Cardiac septum (tissue), 1 donor: ENCODE results near the gene PARD6G. TPM values are rescaled to one million over a fixed set of nuclear protein-coding genes. Genes with fewer than 3 reads are reported as not detected.
"Not testable (repeated sequence)": the region's sequence is repeated elsewhere in the genome, so short reads cannot be mapped to it uniquely, and the experiment has no call there.

Experiments used
- DNase-seq: peaks from one replicate; pipeline ENCODE4 v3.0.0-alpha.2; 2020; ENCODE audit warnings: low spot score
- intact Hi-C: fragments of 100-400 bp; cut with DNase I; formaldehyde crosslinking; loops from one replicate; pipeline ENCODE4 v1.14.0; 2022
- total RNA-seq: library from RNA; stranded (reverse); fragmentation: NEBNext Ultra II Directional; extraction: Animal tissue kit (Norgen Biotek cat#: 25700); gene quantifications from one replicate; pipeline ENCODE4 v1.2.1, GENCODE V29; 2021
- donor health status: DM: no; HTN: no; CAD: no.

PARD6G gene
- total RNA-seq, 1 donor from 2014 or later: 1.3 TPM

DNA sequence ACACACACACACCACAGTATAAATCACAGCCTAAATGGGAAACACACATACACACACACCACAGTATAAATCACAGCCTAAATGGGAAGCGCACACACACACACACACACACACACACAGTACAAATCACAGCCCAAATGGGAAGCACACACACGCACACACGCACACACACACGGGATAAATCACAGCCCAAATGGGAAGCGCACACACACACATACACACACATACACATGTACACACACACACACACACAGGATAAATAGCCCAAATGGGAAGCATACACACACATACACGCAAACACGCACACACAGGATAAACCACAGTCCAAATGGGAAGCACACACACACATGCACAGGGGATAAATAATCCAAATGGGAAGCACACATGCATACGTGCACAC is 70.2 kb downstream of the PARD6G start:
- intact Hi-C loops: no loop called here
- DNase-seq: no peak

- DNase-seq: no peak
- intact Hi-C loops: no loop called here
Measured at GRCh38 chr18:80176334-80177073, 70.8 kb downstream of the PARD6G start.

GRCh38 chr18:80175451-80176204 is 71.7 kb downstream of the PARD6G start:
- intact Hi-C loops: no loop called here
- no peak for DNase-seq

DNA sequence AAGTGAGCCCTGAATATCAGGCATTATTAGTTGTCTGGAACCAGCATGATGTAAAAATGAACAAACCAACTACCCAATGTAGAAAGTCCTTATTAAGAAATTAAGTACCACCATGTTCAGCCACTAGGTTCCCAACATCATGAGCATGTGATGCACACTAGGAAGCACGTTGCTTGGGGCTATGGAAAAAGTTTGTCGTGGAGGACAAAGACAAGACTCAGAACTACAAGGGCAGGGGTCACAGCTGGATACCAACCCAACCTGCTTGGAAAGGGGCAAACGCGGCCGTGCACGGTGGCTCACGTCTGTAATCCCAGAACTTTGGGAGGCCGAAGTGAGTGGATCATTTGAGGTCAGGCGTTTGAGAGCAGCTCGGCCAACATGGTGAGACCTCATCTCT is 74.3 kb downstream of the PARD6G start:
- intact Hi-C loops: no loop called here
- DNase-seq: no peak

GRCh38 chr18:80172056-80172455 is 75.3 kb downstream of the PARD6G start:
- intact Hi-C loops: no loop called here
- DNase-seq: no peak

DNA sequence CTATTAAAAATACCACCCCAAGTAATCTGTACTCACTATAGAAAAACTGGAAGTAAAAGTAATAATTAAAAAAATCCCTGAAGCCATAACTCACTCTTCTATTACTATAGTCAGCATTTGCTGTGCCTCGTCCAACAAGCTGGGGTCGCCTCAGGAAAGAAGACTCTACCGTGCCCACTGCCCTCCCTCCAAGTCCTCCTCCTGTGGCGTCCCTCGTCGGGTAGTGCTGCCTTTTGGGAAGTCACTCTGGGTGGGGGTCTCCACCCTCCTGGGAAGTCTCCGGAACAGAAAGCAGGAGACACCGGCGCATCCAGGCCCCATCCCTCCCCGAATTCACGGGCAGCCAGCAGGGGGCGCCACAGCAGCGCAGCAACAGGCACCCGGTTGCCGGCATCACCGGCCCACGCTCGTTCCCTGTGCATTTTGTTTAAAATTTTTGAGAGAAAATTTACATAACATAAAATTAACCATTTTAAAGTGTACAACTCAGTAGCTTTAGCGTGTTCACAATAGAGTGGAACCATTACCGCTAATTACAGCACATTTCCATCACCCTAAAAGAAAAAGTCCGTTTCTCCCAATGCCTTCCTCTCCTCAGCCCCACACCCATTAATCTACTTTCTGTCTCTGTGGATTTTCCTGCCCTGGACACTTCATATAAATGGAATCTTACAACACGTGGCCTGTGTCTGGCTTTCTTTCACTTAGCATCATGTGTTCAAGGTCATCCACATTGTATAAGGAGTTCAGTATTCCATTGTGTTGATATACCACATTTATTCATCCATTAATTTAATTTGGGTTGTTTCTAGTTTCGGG is 76.1 kb downstream of the PARD6G start:
- DNase-seq: no peak

DNA sequence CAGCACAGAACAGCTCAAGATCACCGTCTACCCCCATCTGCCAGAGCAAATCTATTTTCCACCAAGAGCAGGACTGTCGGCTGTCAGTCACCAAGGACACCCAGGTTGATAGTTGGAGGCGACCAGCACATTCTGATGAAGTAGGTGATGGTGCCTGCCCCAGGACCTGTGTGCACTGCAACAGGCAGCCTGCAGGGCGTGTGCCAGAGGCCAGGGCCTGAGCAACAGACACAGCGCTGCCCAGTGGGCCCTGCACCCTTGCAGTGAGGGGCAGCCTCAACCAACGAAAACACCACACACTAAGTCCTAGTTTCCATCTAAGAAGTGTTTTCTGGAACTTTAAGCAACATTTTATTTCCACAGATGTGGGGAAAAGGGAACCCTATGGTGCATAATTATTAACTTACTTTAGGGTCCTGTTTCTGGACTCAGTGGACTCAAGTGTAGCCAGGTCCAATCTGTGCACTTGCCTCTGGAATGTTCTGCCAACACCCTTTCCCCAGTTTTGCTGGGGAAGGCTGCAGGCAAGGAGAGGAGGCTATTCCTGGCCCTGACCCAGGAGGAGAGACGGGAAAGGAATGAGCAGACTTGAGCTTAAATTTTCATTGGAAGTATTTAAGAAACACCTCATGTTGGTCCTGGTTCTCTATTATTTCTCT is 76.8 kb downstream of the PARD6G start:
- no peak for DNase-seq
- intact Hi-C loops: no loop called here

More for the DNA sequence above, 76.1 kb downstream of the PARD6G start:
- intact Hi-C loops: no loop called here

DNA sequence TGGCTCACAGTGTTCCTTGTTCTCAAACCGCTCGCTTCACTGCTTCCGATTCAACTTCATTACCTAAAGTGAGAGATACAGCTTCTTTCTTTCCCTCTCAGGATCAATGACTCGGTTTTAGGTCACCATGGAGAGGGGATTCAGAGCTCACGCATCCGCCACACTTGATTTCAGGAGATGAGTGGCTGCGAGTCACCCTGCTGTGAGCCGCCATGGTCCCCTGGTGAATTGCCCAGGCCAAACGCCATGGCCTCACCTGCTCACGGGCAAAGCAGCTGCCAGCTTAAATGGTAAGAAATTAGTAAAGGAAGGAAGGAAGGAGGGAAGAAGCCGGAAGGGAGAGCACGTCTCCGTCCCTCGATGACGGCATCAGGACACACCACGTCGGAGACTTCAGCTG is 77.7 kb downstream of the PARD6G start:
- DNase-seq: no peak
- intact Hi-C loops: no loop called here

DNA sequence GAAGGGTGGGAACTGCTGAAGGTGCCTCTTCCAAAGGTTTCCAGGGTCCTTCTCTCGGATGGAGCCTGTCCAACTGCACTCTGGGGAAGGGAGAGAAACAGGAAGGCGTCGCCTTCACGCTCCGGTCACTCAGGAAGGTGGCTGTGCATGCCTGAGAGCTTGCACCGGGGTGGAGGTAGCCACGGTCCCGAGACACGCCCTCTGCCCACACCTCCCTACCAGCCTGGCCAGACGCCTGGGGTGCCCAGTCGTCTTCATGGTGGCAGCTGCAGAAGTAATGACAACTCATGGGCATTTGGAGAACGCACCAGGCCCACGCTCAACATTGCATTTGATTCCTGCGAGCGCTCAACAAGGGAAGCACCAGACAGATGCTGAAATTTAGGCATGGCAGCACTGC is 78.3 kb downstream of the PARD6G start:
- intact Hi-C loops: no loop called here
- no peak for DNase-seq

- no peak for DNase-seq
- intact Hi-C loops: no loop called here
Measured at GRCh38 chr18:80168346-80168745, 79.0 kb downstream of the PARD6G start.

DNA sequence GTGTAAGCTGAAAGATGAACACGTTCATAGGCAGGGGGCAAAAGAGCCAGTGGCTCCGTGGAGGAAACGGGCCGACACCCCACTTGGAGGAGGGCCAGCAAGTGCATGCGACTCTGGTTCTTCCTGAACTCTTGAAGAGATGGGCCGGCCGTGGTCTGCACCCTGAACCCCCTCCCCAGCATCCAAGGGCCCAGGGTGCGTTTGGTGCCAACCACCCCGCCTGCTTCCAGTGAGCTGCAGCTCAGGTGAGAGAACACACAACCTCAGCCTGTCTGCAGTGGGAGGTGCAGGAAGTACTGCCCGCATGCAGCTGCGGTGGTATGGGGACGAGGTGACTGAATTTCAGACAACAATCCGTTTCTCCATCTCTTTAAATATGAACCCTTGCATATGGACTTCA is 79.4 kb downstream of the PARD6G start:
- DNase-seq: no peak
- intact Hi-C loops: no loop called here

DNA sequence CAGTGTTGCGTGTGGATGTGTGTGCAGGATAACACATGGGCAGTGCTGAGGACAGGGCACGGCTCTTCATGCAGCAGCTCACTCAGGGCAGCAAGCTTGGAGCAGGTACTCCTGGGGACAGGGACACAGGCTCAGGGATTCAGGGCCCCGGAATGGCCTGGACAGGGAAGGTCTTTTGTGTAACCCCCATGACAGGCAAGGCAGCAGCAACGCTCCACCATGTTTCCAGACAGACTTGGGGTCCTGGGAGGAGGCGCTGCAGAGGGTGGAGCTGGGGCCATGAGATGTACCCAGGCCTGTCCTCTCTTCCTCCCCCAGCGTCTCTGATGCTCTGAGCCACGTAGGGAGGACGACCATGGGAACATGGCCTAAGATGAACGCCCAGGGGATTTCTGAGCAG is 80.0 kb downstream of the PARD6G start:
- DNase-seq: no peak
- intact Hi-C loops: no loop called here

DNA sequence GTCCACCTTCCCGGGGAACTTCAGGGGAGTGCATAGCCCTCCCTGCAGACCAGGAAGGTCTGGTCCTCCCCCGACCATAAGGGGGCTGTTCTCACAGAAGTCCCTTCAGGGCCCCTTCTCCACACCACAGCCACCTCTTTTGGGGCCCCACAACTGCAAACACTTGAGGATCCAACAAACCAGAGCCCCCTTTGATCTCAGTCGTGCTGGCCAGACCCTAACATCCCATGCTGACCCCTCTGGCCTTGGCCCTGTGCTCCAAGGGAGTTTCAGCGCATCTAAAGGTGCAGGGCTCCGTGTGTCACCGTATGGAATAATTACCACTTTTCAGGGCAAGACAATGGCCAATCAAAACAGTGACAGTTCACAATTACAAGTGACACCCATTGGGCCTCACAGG is 80.6 kb downstream of the PARD6G start:
- DNase-seq: no peak
- intact Hi-C loops: no loop called here

- no peak for DNase-seq
- intact Hi-C loops: no loop called here
Measured at GRCh38 chr18:80166240-80166639, 81.1 kb downstream of the PARD6G start.

DNA sequence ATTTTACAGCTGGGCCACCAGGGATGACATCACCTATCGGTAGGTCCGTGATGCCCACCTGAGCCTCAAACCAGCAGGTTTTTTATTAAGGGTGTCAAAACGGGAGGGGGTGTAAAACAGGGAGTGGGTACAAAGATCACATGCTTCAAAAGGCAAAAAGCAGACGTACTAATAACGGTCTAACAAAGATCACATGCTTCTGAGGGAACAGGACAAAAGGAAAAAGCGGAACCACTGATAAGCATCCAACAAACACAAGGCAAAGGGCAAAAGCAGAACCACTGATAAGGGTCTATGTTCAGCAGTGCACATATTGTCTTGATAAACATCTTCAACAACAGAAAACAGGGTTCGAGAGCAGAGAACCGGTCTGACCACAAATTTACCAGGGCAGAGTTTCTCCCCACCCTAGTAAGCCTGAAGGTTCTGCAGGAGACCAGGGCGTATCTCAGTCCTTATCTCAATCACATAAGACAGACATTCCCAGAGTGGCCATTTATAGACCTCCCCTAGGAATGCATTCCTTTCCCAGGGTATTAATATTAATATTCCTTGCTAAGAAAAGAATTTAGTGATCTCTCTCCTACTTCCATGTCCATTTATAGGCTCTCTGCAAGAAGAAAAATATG is 82.5 kb downstream of the PARD6G start:
- DNase-seq, intact Hi-C loops: not testable (repeated sequence)

- no peak for DNase-seq
Measured at GRCh38 chr18:80163183-80163582, 84.1 kb downstream of the PARD6G start.

DNA sequence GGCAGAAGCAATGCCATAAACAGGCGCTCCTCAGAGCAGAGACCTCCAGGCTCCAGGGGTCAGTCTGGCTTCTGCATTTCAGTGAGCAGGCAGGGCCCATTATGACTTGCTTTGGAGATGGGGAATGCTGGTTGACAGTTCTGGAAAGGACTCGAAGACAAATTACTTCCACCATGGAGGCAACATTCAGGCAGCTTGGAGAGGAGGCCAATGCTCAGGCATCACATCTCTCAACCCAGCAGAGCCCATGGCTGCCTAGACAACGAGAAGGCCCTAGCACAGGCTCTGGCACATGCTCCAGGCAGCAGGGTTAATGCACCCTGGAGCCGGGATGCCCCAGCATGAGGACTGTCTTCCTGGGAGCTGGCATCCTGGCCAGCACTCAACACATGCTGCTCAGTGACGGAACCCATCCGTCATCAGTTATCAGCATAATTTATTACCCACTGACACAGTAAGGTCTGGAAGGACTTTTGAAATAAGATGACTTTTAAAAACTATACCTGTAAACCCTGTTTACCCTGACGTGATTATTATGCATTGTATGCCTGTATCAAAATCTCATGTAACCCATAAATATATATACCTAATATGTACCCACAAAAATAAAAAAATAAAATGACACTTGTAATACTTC is 85.4 kb downstream of the PARD6G start:
- intact Hi-C loops: no loop called here
- no peak for DNase-seq

More at GRCh38 chr18:80163183-80163582, 84.1 kb downstream of the PARD6G start:
- intact Hi-C loops: no loop called here

DNA sequence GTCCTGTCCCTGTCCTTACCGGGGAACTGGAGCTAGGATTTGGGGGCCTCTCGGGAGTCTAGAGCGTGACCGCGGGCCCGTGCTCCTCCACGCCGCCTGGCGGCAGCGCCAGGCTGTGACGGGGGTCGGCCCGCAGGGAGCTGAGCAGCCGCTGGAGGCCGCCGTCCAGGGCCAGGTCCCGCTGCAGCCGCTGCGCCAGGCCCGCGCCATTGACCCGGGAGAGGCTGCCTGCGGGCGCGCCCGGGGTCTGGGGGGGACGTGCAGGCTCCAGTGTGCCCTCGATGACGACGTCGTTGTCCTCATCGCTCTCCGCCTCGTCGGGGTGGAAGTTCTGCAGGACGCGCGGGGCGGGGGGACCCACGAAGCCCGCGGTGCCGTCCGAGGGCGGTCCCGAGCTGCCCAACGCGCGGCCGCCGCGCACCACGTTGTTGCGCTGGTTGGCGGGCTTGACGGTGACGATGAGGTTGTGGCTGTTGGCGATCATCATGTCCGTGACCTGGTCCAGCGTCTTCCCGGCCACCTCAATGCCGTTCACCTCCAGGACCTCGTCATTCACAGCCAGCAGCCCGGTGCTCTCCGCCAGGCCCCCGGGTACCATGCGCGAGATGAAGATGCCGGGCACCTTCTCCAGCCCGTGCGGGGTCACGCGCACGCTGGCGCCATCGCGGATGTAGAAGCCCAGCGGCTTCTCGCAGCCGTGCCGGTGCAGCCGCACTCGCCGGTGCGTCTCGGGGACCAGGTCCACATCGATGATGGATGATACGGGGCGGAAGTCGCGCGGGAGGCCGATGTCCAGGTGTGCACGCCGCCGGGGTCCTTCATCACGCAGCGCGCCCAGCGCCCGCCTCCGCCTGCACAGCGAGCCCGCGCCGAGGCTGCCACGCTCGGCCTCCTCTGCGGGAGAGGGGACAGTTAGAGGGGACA is 87.3 kb downstream of the PARD6G start:
- intact Hi-C loops: no loop called here
- no peak for DNase-seq
